ENCODE measurements around the gene AMER2. TPM values are rescaled to one million over a fixed set of nuclear protein-coding genes. Genes with fewer than 3 reads are reported as not detected.

AMER2 gene
- total RNA-seq, 2 donors from 2014 or later = not detected

- Histone ChIP-seq H3K27ac (no peak overlapping the region), H3K4me3 (peak overlapping the region in 1 of 2 donors; percentile 37), H3K4me1 (peaks cover 0 to 13% of the 10 kb centered on the region in 2 donors), H3K36me3 (no peaks in the 10 kb centered on the region), H3K27me3 (peaks cover 4 to 26% of the 10 kb centered on the region in 2 donors), H3K9me3 (no peaks in the 10 kb centered on the region)
- no peak for DNase-seq (ENCODE audit: low spot score)
- no peak for TF ChIP-seq CTCF (IDR thresholded peaks at IDR 0.05)
Measured at GRCh38 chr13:25170554-25171111, 1.5 kb downstream of the AMER2 start.

GRCh38 chr13:25169951-25170553 lies 2.0 kb downstream of the AMER2 start:
- H3K9me3 ChIP-seq = no peaks in the 10 kb centered on the region
- no peak overlapping the region for H3K27ac ChIP-seq
- DNase-seq (ENCODE audit: low spot score) = no peak
- peaks cover 0 to 13% of the 10 kb centered on the region in 2 donors for H3K4me1 ChIP-seq
- no peaks in the 10 kb centered on the region for H3K36me3 ChIP-seq
- H3K4me3 ChIP-seq = no peak overlapping the region
- peaks cover 4 to 26% of the 10 kb centered on the region in 2 donors for H3K27me3 ChIP-seq
- TF ChIP-seq CTCF (IDR thresholded peaks at IDR 0.05) = no peak

- H3K4me1 ChIP-seq = peaks cover 0 to 13% of the 10 kb centered on the region in 2 donors
- H3K9me3 ChIP-seq = no peaks in the 10 kb centered on the region
- no peak overlapping the region for H3K27ac ChIP-seq
- H3K36me3 ChIP-seq = no peaks in the 10 kb centered on the region
- no peak for DNase-seq (ENCODE audit: low spot score)
- TF ChIP-seq CTCF (IDR thresholded peaks at IDR 0.05) = no peak
- peaks cover 4 to 26% of the 10 kb centered on the region in 2 donors for H3K27me3 ChIP-seq
- H3K4me3 ChIP-seq = no peak overlapping the region
Measured at GRCh38 chr13:25169356-25169755, 2.7 kb downstream of the AMER2 start.

GRCh38 chr13:25168790-25169189 lies 3.3 kb downstream of the AMER2 start:
- no peaks in the 10 kb centered on the region for H3K36me3 ChIP-seq
- H3K27ac ChIP-seq = no peak overlapping the region
- H3K4me1 ChIP-seq = peaks cover 0 to 13% of the 10 kb centered on the region in 2 donors
- no peak overlapping the region for H3K4me3 ChIP-seq
- no peak for DNase-seq (ENCODE audit: low spot score)
- H3K27me3 ChIP-seq = peaks cover 4 to 26% of the 10 kb centered on the region in 2 donors
- no peak for TF ChIP-seq CTCF (IDR thresholded peaks at IDR 0.05)
- no peaks in the 10 kb centered on the region for H3K9me3 ChIP-seq

- no peak for DNase-seq (ENCODE audit: low spot score)
- Histone ChIP-seq H3K27me3 (peaks cover 4 to 26% of the 10 kb centered on the region in 2 donors), H3K9me3 (no peaks in the 10 kb centered on the region), H3K4me1 (peaks cover 0 to 13% of the 10 kb centered on the region in 2 donors), H3K27ac (no peak overlapping the region), H3K36me3 (no peaks in the 10 kb centered on the region), H3K4me3 (no peak overlapping the region)
- no peak for TF ChIP-seq CTCF (IDR thresholded peaks at IDR 0.05)
Measured at GRCh38 chr13:25167382-25168174, 4.5 kb downstream of the AMER2 start.

Data from right atrium auricular region (tissue), 2 donors.